Liver (tissue), 3 donors: Measurements from ENCODE around the gene SELENOH.

Experiments used
- GABPA ChIP-seq, 2 donors: IDR thresholded peaks in 1 of 2; conservative IDR thresholded peaks in 1 of 2; 2 replicates each; pipeline ENCODE4 v1.6.1; 2016; ENCODE audit warnings: antibody characterized with exemption in 2 of 2, mild to moderate bottlenecking in 1 of 2, moderate library complexity in 1 of 2
- RAD21 ChIP-seq, 2 donors: IDR thresholded peaks; 2 replicates each; pipeline ENCODE4 v1.6.1; 2016; ENCODE audit warnings: antibody characterized with exemption in 2 of 2, mild to moderate bottlenecking in 2 of 2
- TAF1 ChIP-seq: conservative IDR thresholded peaks from 2 replicates; pipeline ENCODE4 v1.6.1; 2016; ENCODE audit warnings: antibody characterized with exemption, mild to moderate bottlenecking
- TF ChIP-seq, protein P1 (sequence below): fragments of 150-350 bp; IDR thresholded peaks from 2 replicates; pipeline ENCODE4 v1.5.1; 2017; ENCODE audit warnings: improper control_type of control experiment, low read depth, low read length; ENCODE audit not compliant: missing input control
- TF ChIP-seq, protein P2 (sequence below): IDR thresholded peaks from 2 replicates; pipeline ENCODE4 v1.6.1; 2016; ENCODE audit warnings: antibody characterized with exemption
- donor health status: healthy.
- donor health status: healthy.

DNA sequence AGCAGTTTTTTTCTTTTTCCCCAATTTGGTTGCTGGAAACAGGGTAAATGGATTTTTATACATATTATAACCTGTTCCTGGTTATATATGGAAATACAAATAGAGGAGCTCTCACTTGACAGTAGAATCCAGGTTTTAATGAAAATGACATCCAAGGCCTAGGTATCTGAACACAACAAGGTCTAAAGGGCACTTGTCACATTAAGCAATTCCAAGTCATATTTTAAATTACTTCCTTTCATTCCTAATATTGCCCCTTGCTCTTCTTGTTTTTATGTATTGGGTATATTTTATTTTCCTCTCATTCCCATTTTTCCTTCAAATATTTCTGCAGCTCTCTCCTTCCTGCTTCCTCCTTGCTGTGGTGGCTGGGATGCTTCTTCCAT lies 47.4 kb downstream of the SELENOH start:
- TF ChIP-seq, protein P1, sequence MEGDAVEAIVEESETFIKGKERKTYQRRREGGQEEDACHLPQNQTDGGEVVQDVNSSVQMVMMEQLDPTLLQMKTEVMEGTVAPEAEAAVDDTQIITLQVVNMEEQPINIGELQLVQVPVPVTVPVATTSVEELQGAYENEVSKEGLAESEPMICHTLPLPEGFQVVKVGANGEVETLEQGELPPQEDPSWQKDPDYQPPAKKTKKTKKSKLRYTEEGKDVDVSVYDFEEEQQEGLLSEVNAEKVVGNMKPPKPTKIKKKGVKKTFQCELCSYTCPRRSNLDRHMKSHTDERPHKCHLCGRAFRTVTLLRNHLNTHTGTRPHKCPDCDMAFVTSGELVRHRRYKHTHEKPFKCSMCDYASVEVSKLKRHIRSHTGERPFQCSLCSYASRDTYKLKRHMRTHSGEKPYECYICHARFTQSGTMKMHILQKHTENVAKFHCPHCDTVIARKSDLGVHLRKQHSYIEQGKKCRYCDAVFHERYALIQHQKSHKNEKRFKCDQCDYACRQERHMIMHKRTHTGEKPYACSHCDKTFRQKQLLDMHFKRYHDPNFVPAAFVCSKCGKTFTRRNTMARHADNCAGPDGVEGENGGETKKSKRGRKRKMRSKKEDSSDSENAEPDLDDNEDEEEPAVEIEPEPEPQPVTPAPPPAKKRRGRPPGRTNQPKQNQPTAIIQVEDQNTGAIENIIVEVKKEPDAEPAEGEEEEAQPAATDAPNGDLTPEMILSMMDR = no peak
- TF ChIP-seq GABPA (IDR thresholded peaks at IDR 0.05 in 1 of 2, conservative IDR thresholded peaks at IDR 0.05 in 1 of 2) = no peak
- TF ChIP-seq, protein P2, sequence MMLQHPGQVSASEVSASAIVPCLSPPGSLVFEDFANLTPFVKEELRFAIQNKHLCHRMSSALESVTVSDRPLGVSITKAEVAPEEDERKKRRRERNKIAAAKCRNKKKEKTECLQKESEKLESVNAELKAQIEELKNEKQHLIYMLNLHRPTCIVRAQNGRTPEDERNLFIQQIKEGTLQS = no peak
- no peak for TF ChIP-seq TAF1
- TF ChIP-seq RAD21 (IDR thresholded peaks at IDR 0.05) = no peak
